ENCODE measurements around the gene RIN3. TPM values are rescaled to one million over a fixed set of nuclear protein-coding genes. Genes with fewer than 3 reads are reported as not detected.

The RIN3 gene
- total RNA-seq, 1 experiment from 2014 or later, result 10.9 TPM

DNA sequence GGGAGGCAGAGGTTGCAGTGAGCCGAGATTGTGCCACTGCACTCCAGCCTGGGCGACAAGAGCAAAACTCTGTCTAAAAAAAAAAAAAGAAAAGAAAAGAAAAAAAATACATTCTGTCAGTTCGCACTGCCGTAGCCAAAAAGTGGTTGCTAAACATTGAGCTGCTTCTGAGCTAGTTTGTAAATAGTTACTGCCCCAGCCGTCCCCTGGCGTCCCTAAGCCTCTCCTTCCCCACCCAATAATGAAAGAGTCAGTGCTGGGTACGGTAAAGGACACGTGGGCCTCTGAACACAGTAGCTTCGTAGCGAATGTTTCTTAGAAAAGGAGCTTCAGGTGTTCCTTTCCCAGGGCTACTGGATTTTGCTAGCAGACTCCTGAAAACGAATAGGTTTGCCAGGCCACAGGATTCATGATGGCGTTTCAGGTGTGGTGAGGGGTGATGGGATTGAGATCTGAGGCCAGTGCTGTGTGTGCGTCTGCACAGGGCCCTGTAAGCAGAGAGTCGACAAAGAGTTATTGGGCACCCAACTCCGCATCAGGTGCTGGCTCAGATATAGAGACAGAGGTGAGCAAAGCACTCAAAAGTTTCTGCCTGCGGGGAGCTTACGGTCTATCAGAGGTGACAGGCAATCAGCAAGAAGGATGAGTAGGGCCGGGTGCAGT lies 140.8 kb downstream of the RIN3 start:
- DNase-seq (ENCODE audit: low read depth, low spot score) (no peak), ATAC-seq (no peak)
- in situ Hi-C loops (cut with HindIII; ENCODE audit: low pct_unique_long_range_greater_than_20kb, low sequenced_read_pairs), result no loop called here
- TF ChIP-seq, protein P1, sequence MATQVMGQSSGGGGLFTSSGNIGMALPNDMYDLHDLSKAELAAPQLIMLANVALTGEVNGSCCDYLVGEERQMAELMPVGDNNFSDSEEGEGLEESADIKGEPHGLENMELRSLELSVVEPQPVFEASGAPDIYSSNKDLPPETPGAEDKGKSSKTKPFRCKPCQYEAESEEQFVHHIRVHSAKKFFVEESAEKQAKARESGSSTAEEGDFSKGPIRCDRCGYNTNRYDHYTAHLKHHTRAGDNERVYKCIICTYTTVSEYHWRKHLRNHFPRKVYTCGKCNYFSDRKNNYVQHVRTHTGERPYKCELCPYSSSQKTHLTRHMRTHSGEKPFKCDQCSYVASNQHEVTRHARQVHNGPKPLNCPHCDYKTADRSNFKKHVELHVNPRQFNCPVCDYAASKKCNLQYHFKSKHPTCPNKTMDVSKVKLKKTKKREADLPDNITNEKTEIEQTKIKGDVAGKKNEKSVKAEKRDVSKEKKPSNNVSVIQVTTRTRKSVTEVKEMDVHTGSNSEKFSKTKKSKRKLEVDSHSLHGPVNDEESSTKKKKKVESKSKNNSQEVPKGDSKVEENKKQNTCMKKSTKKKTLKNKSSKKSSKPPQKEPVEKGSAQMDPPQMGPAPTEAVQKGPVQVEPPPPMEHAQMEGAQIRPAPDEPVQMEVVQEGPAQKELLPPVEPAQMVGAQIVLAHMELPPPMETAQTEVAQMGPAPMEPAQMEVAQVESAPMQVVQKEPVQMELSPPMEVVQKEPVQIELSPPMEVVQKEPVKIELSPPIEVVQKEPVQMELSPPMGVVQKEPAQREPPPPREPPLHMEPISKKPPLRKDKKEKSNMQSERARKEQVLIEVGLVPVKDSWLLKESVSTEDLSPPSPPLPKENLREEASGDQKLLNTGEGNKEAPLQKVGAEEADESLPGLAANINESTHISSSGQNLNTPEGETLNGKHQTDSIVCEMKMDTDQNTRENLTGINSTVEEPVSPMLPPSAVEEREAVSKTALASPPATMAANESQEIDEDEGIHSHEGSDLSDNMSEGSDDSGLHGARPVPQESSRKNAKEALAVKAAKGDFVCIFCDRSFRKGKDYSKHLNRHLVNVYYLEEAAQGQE (IDR thresholded peaks at IDR 0.05; ENCODE audit: insufficient read depth in 1 of 2, low read depth in 2 of 2, low read length in 1 of 2), result no peak
- TF ChIP-seq TCF7L2 (IDR thresholded peaks at IDR 0.05; ENCODE audit: low read depth, low read length) (no peak), SIN3A (IDR thresholded peaks at IDR 0.05; ENCODE audit: borderline replicate concordance, insufficient read depth, low read depth, low read length) (no peak), POLR2AphosphoS5 (IDR thresholded peaks at IDR 0.05; ENCODE audit: low read depth, low read length) (no peak)
- TF ChIP-seq, protein P2, sequence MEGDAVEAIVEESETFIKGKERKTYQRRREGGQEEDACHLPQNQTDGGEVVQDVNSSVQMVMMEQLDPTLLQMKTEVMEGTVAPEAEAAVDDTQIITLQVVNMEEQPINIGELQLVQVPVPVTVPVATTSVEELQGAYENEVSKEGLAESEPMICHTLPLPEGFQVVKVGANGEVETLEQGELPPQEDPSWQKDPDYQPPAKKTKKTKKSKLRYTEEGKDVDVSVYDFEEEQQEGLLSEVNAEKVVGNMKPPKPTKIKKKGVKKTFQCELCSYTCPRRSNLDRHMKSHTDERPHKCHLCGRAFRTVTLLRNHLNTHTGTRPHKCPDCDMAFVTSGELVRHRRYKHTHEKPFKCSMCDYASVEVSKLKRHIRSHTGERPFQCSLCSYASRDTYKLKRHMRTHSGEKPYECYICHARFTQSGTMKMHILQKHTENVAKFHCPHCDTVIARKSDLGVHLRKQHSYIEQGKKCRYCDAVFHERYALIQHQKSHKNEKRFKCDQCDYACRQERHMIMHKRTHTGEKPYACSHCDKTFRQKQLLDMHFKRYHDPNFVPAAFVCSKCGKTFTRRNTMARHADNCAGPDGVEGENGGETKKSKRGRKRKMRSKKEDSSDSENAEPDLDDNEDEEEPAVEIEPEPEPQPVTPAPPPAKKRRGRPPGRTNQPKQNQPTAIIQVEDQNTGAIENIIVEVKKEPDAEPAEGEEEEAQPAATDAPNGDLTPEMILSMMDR (IDR thresholded peaks at IDR 0.05), result no peak
- BruUV-seq (replicated peaks), result no TSS peak
- CTCF ChIA-PET, result no interaction called here
- intact Hi-C loops (cut with micrococcal nuclease; ENCODE audit: unreplicated experiment), result no loop called here
- H3K36me3 ChIP-seq (ENCODE audit: control insufficient read depth, insufficient read depth, low read length), result no peaks in the 10 kb centered on the region
- no peak overlapping the region for H3K4me3 ChIP-seq (ENCODE audit: low read depth in 2 of 2, low read length in 2 of 2)
- no peaks in the 10 kb centered on the region for H3K27me3 ChIP-seq (ENCODE audit: control insufficient read depth, insufficient read depth, low read length)
- no peaks in the 10 kb centered on the region for H3K9me3 ChIP-seq (ENCODE audit: control insufficient read depth, insufficient read depth, low read depth, low read length)
- no peak overlapping the region for H3K27ac ChIP-seq (ENCODE audit: low read length)
- H3K4me1 ChIP-seq (ENCODE audit: control insufficient read depth, insufficient read depth, low read length), result no peaks in the 10 kb centered on the region
- POLR2A ChIA-PET, result no interaction called here

DNA sequence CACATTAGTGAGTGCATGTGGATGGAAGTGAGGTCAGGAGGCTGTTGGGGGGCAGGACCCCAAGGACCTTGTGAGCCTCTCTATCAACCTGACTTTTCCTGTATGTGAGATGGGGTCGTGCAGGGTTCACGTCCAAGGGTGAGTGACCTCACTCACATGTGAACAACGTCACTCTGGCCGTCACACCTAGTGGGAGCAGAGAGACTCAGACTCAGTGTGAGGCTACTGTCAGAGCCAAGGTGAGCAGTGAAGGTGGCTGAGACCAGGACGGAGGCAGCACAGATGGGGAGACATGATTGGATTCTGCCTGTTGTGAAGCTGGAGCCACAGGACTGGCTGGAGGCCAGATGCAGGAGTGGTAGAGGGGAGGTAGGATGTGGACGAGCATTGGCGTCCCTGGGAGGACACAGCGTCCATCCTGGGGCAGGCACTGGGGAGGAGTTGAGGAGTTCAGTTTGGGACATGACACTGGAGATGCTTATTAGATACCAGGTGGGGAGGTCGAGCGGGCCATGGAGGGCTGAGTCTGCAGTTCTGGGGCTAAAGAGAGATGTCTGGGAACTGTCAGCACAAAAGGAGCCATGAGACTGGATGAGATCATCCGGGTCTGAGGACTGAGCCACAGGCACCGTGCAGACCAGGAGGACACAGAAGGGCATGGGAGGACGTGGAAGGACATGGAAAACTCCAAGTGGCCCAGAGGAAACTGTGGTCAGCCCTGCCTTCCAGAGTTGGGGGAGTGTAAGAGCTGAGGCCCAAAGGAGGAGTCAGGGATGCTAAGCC lies 142.0 kb downstream of the RIN3 start:
- H3K9me3 ChIP-seq (ENCODE audit: control insufficient read depth, insufficient read depth, low read depth, low read length), result no peaks in the 10 kb centered on the region
- no TSS peak for BruUV-seq (replicated peaks)
- CTCF ChIA-PET, result no interaction called here
- TF ChIP-seq, protein P2 (IDR thresholded peaks at IDR 0.05), result no peak
- TF ChIP-seq TCF7L2 (IDR thresholded peaks at IDR 0.05; ENCODE audit: low read depth, low read length), result no peak
- TF ChIP-seq POLR2AphosphoS5 (IDR thresholded peaks at IDR 0.05; ENCODE audit: low read depth, low read length), result no peak
- TF ChIP-seq, protein P1 (IDR thresholded peaks at IDR 0.05; ENCODE audit: insufficient read depth in 1 of 2, low read depth in 2 of 2, low read length in 1 of 2), result no peak
- TF ChIP-seq SIN3A (IDR thresholded peaks at IDR 0.05; ENCODE audit: borderline replicate concordance, insufficient read depth, low read depth, low read length), result no peak
- ATAC-seq (no peak), DNase-seq (ENCODE audit: low read depth, low spot score) (no peak)
- H3K27ac ChIP-seq (ENCODE audit: low read length), result no peak overlapping the region
- in situ Hi-C loops (cut with HindIII; ENCODE audit: low pct_unique_long_range_greater_than_20kb, low sequenced_read_pairs), result no loop called here
- POLR2A ChIA-PET, result no interaction called here
- no peaks in the 10 kb centered on the region for H3K36me3 ChIP-seq (ENCODE audit: control insufficient read depth, insufficient read depth, low read length)
- no peak overlapping the region for H3K4me3 ChIP-seq (ENCODE audit: low read depth in 2 of 2, low read length in 2 of 2)
- no peaks in the 10 kb centered on the region for H3K4me1 ChIP-seq (ENCODE audit: control insufficient read depth, insufficient read depth, low read length)
- H3K27me3 ChIP-seq (ENCODE audit: control insufficient read depth, insufficient read depth, low read length), result no peaks in the 10 kb centered on the region
- intact Hi-C loops (cut with micrococcal nuclease; ENCODE audit: unreplicated experiment), result no loop called here

All from Panc1 (cell line).